Gastrocnemius medialis (tissue), 4 donors: ENCODE data around the gene GALNT15. TPM values are rescaled to one million over a fixed set of nuclear protein-coding genes. Genes with fewer than 3 reads are reported as not detected.

Source experiments
- ATAC-seq, 2 donors: fragments of 150-250 bp; one replicate each; pipeline ENCODE4 v1.9.1; 2016
- DNase-seq, 2 donors: peaks; one replicate each; pipeline ENCODE4 v3.0.0-alpha.2; 2019
- H3K27ac ChIP-seq, 4 donors: fragments of 200-600 bp; sonication (generic); 1 replicate in 1 of 4; 2 replicates in 3 of 4; pipeline ENCODE4 v1.5.1; 2016 to 2018; ENCODE audit warnings: mild to moderate bottlenecking in 2 of 4, moderate library complexity in 1 of 4
- H3K27me3 ChIP-seq, 3 donors: fragments of 200-600 bp; sonication (generic) in 2 of 3; 1 replicate in 1 of 3; 2 replicates in 2 of 3; pipeline versions ENCODE4 v1.5.1 to v1.6.0; 2016 to 2019; ENCODE audit warnings: mild to moderate bottlenecking in 1 of 3, moderate library complexity in 1 of 3
- H3K36me3 ChIP-seq, 2 donors: fragments of 200-600 bp; sonication (generic) in 1 of 2; one replicate each; pipeline ENCODE4 v1.5.1; 2017 to 2018
- H3K4me1 ChIP-seq, 2 donors: fragments of 200-600 bp; sonication (generic) in 1 of 2; one replicate each; pipeline ENCODE4 v1.5.1; 2016 to 2017; ENCODE audit warnings: mild to moderate bottlenecking in 2 of 2
- H3K4me3 ChIP-seq, 4 donors: fragments of 200-600 bp; sonication (generic) in 3 of 4; 1 replicate in 1 of 4; 2 replicates in 3 of 4; pipeline ENCODE4 v1.5.1; 2016 to 2019; ENCODE audit warnings: mild to moderate bottlenecking in 2 of 4
- H3K9me3 ChIP-seq, 3 donors: fragments of 200-600 bp; sonication (generic) in 2 of 3; 1 replicate in 1 of 3; 2 replicates in 2 of 3; pipeline ENCODE4 v1.5.1; 2016 to 2019
- CTCF ChIP-seq, 5 experiments: fragments of 450-650 bp in 3 of 5; fragments of 200-600 bp in 2 of 5; sonication (generic) in 2 of 5; IDR thresholded peaks in 4 of 5; conservative IDR thresholded peaks in 1 of 5; 1 replicate in 4 of 5; 2 replicates in 1 of 5; pipeline ENCODE4 v1.5.1; 2016 to 2019; ENCODE audit warnings: antibody characterized with exemption in 5 of 5, mild to moderate bottlenecking in 3 of 5, moderate library complexity in 3 of 5
- POLR2A ChIP-seq, 2 donors: fragments of 450-650 bp; IDR thresholded peaks; one replicate each; pipeline ENCODE4 v1.6.1; 2017; ENCODE audit warnings: antibody characterized with exemption in 2 of 2, mild to moderate bottlenecking in 2 of 2, moderate library complexity in 2 of 2
- in situ Hi-C, 4 donors: fragments of 200-750 bp; cut with MboI; loops; one replicate each; pipeline versions ENCODE4 v1.15.0 to v1.8.0; 2017; ENCODE audit warnings: low sequenced_read_pairs in 4 of 4
- intact Hi-C: fragments of 100-400 bp; cut with DNase I; formaldehyde crosslinking; loops from one replicate; pipeline ENCODE4 v1.15.1; 2023; ENCODE audit warnings: low total_unique reads
- total RNA-seq, 4 donors: library from RNA; depleted of rRNA; stranded (reverse); fragments of >200 nt; gene quantifications; one replicate each; pipeline versions ENCODE4 v1.1.0 to v1.2.3, GENCODE V29; 2016

GALNT15 gene
- total RNA-seq, 4 donors from 2014 or later: 57.6 to 94.0 (median 79.6) TPM

- H3K27me3 ChIP-seq: no peaks in the 10 kb centered on the region
- no peaks in the 10 kb centered on the region for H3K36me3 ChIP-seq
- ATAC-seq (no peak), DNase-seq (no peak)
- no peak overlapping the region for H3K4me3 ChIP-seq
- no peak overlapping the region for H3K27ac ChIP-seq
- TF ChIP-seq POLR2A (IDR thresholded peaks at IDR 0.05): no peak
- TF ChIP-seq CTCF (IDR thresholded peaks at IDR 0.05 in 4 of 5, conservative IDR thresholded peaks at IDR 0.05 in 1 of 5): no peak
- H3K4me1 ChIP-seq: no peaks in the 10 kb centered on the region
- in situ Hi-C loops: loop anchor here in 2 of 4 donors (25.0 kb wide), 2 partner anchors 417 to 592 kb away; no protein-coding TSS in a partner anchor
- H3K9me3 ChIP-seq: no peaks in the 10 kb centered on the region
- intact Hi-C loops: loop anchor here (2.0 kb wide), 1 partner anchor 13 kb away; no protein-coding TSS in a partner anchor
Measured at GRCh38 chr3:16229681-16230080, 55.2 kb downstream of the GALNT15 start.

GRCh38 chr3:16231983-16232382 is 57.5 kb downstream of the GALNT15 start:
- no peaks in the 10 kb centered on the region for H3K27me3 ChIP-seq
- DNase-seq (no peak), ATAC-seq (no peak)
- no peak overlapping the region for H3K27ac ChIP-seq
- H3K4me1 ChIP-seq: no peaks in the 10 kb centered on the region
- intact Hi-C loops (loop anchor here (2.0 kb wide), 1 partner anchor 15 kb away; no protein-coding TSS in a partner anchor), in situ Hi-C loops (loop anchor here in 2 of 4 donors (25.0 kb wide), 2 partner anchors 420 to 595 kb away; no protein-coding TSS in a partner anchor)
- H3K36me3 ChIP-seq: no peaks in the 10 kb centered on the region
- H3K9me3 ChIP-seq: no peaks in the 10 kb centered on the region
- TF ChIP-seq POLR2A (IDR thresholded peaks at IDR 0.05): no peak
- TF ChIP-seq CTCF (IDR thresholded peaks at IDR 0.05 in 4 of 5, conservative IDR thresholded peaks at IDR 0.05 in 1 of 5): no peak
- no peak overlapping the region for H3K4me3 ChIP-seq

GRCh38 chr3:16233806-16234205 is 59.3 kb downstream of the GALNT15 start:
- intact Hi-C loops: no loop called here
- Histone ChIP-seq H3K27ac (no peak overlapping the region), H3K4me3 (no peak overlapping the region), H3K36me3 (no peaks in the 10 kb centered on the region), H3K4me1 (no peaks in the 10 kb centered on the region), H3K9me3 (no peaks in the 10 kb centered on the region), H3K27me3 (no peaks in the 10 kb centered on the region)
- no peak for DNase-seq
- no peak for ATAC-seq
- TF ChIP-seq CTCF (IDR thresholded peaks at IDR 0.05 in 4 of 5, conservative IDR thresholded peaks at IDR 0.05 in 1 of 5) (no peak), POLR2A (IDR thresholded peaks at IDR 0.05) (no peak)
- in situ Hi-C loops: loop anchor here in 2 of 4 donors (25.0 kb wide), 2 partner anchors 422 to 597 kb away; no protein-coding TSS in a partner anchor

GRCh38 chr3:16234281-16234680 is 59.8 kb downstream of the GALNT15 start:
- TF ChIP-seq POLR2A (IDR thresholded peaks at IDR 0.05) (no peak), CTCF (IDR thresholded peaks at IDR 0.05 in 4 of 5, conservative IDR thresholded peaks at IDR 0.05 in 1 of 5) (no peak)
- no peak overlapping the region for H3K4me3 ChIP-seq
- no peaks in the 10 kb centered on the region for H3K27me3 ChIP-seq
- no peaks in the 10 kb centered on the region for H3K36me3 ChIP-seq
- in situ Hi-C loops: loop anchor here in 2 of 4 donors (25.0 kb wide), 2 partner anchors 422 to 597 kb away; no protein-coding TSS in a partner anchor
- H3K4me1 ChIP-seq: no peaks in the 10 kb centered on the region
- intact Hi-C loops: no loop called here
- no peak for DNase-seq
- ATAC-seq: no peak
- H3K9me3 ChIP-seq: no peaks in the 10 kb centered on the region
- no peak overlapping the region for H3K27ac ChIP-seq
